DMS79 treated with DMSO at 0.1 percent for 48 hours (cell line): ENCODE results near the gene ATF7IP.

Source experiments
- DNase-seq: peaks from one replicate; lab custom pipeline; 2025; lab: John Stamatoyannopoulos, UW

ATF7IP gene

DNA sequence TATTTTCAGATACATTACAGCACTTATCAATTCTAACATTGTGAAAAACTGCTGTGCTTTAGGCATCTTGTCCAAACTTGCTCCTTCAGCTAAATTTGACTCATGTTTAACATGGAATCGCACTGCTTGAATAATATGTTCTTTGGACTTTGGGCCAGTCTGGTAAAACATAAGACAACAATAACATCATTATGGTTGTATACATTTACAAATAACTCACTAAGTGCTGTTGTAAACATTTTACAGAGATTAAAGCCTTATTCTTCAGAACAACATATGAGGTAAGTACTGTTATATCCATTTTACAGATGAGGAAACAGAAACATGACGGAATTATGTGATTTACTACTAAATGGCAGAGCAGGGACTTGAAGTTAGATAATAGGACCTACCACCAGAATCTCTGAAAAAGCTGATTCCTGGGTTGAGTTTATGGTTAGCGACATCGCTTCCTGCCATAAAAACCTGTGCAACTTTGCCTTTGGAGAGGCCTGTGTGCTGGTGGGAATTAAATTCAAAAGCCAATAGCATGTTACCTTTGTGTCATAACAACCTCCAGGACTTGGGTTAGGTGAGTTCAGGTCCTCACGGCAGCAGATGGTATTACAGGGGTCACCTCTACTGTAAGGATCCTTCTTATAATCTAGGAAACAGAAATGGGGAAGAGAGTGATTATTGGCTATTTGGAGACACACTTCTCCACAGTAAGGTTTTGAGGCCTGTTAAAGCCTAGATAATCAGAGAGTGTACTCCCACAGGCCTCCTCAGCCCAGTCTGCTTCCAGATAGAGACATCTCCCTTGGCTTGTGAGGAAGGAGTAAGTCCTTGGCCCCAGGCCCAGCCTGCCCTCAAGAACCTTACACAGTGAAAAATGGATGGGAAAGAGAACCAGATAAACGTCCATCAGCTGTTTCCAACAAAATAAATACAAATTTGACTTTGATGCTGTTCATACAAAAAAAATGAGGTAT is 140.4 kb downstream of the ATF7IP start:
- DNase-seq: no peak

DNA sequence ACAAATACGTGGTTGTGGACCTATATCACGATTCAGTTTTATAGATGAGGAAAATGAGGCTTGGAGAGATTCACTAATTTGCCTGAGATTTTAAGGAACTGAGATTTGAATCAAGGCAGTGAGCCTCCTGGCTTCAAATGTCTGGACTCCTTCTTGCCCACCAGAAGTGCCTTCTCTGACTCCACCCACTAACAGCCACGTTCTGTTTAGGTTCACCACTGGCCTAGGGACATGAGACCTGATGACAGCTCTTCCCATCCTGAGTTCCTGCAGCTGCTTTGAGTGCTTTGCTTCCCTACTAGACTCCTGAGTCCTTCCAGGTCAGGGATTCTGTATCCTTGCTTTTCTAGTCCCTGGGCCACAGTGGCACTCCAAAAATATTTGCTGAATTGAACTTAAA is 145.1 kb downstream of the ATF7IP start:
- no peak for DNase-seq

DNA sequence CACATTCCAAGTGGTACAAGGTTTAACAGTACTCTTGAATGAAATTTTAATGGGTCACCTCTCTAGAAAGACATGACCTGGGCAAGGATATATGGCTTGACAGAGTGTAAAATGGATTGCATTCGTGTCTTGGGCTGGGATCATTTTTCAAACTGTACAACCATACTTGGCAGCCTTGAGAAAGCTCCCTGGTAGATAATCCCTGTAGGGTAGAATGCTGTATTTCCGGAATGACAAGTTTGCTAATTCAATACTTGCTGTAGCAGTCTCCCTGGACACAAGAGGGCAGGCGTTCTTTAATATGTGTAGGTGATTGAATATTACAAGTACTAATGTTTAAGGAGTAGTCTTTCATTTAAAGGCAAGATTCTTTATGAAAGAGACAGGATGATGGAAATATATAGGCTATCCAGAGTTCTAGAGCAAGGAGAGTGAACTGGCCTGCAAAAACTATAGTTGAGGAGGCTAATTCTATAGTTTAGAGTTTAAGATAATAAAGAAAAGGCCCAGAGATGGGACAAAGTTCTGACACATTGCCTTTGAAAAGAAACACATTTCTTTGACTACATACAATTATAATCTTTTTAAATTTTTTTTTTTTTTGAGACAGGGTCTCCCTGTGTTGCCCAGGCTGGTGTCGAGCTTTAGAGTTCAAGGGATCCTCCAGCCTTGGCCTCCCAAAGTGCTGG is 148.8 kb downstream of the ATF7IP start:
- peak; percentile 53 for DNase-seq

DNA sequence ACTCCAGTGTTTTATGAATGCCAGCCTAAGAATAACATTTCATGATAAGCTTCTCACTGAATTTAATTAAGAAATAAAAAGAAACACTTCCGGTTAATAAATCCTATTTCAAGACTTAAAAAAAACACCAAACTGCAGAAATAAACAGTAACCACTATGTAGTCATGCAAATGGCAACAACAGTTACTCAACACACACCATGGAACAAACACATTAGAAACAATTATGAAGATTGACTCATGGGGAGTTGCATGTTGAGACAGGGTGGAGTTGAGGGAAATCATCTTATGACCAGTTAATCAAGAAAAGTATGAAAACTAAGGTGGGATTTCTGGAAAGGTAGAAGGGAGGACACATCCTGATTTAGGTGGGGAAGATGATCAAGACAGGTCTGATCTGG is 149.5 kb downstream of the ATF7IP start:
- DNase-seq: no peak

DNA sequence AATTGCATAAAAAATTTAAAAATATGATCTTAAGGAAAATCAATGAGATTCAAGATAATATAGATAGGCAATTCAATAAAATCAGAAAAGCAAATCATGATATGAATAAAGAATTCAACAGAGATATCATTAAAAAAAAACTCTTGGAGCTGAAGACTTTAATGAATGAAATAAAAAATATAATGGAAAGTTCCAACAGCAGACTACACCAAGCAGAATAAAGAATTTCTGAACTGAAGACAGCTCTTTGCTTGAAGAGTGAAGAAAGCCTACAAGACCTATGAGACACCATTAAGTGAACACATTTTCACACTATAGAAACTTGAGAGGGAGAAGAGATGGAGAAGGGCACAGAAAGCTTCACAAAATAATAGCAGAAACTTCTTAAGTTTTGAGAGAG is 156.3 kb downstream of the ATF7IP start:
- no peak for DNase-seq

DNA sequence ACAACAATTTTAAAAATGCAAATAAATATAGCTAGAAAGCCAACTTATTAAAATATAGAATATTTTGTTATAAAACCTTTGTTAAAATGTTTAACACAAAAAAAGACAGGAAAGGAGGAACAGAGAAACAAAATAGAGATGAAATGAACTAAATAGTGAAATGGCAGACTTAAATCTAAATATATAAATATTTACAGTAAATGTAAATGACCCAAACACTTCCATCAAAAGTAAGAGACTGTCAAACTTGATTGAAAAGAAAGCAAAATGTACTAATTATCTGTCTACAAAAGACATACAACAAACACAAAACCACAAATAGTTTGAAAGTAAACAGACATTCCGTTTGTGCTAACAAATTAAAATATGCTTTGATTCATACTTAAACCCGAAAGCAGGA is 160.5 kb downstream of the ATF7IP start:
- DNase-seq: no peak

DNA sequence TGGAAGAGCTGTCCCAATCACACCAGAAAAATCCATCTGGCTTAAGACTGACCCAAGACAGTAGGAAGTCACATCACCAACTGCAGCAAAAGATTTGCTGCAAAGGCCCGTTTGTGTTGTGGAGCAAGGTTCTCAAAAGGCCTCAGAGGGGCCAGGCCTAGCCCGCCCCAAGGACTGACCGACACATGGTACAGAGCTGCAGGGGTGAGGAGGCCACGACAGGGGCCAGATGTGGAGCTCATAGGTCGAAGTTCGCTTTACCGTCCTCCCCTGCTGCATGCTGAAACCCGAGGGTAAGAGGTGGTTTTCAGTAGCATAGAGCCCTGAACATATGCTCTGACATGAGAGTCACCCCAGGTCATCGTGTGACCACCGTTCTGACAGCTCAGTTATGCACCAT is 166.7 kb downstream of the ATF7IP start:
- DNase-seq: no peak

DNA sequence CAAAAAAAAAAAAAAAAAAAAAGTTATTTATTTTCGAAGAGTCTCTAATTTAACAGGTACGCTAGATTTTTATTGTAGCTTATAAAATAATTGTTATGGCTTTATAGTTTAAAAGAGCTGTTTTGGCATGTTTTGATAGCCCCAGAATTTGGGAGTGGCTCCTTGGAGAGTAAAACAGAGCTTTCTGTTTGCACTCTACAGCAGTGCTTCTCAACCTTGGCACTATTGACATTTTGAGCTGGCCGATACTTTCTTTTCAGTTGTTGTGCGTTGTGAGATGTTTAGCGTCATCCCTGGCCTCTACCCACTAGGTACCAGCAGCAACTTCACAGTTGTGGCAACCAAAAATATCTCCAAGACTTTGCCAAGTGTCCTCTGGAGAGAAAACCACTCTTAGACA is 171.6 kb downstream of the ATF7IP start:
- no peak for DNase-seq

DNA sequence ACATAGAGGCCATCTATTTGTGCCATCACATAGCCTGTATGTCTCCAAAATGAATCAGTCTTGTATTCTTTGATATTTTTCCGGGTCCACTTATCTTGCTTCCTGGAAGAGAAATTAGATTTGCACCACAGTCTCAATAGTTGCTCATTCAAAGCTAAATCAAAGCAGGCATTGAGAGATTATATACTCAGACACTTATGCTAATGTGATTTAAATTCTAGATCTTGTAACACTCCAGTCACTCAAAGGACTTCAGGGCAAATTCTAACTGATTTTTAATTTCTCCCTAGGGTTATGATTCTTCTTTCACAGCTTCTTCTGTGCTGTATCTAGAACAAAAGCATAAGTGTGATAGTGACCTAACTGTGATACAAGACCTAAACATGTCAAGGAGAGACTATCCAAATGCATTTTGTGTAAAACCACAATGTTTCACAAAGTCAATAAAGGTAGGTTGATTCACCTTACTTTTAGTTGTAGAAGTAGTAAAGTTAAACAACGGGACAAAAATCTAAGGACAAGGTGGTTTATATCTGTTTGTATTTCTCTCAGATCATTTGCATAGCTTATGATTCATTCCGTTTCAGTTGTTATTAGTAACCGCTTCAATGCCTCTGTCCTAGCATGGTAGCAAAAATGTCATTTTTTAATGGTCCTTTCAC is 175.4 kb downstream of the ATF7IP start:
- no peak for DNase-seq

DNA sequence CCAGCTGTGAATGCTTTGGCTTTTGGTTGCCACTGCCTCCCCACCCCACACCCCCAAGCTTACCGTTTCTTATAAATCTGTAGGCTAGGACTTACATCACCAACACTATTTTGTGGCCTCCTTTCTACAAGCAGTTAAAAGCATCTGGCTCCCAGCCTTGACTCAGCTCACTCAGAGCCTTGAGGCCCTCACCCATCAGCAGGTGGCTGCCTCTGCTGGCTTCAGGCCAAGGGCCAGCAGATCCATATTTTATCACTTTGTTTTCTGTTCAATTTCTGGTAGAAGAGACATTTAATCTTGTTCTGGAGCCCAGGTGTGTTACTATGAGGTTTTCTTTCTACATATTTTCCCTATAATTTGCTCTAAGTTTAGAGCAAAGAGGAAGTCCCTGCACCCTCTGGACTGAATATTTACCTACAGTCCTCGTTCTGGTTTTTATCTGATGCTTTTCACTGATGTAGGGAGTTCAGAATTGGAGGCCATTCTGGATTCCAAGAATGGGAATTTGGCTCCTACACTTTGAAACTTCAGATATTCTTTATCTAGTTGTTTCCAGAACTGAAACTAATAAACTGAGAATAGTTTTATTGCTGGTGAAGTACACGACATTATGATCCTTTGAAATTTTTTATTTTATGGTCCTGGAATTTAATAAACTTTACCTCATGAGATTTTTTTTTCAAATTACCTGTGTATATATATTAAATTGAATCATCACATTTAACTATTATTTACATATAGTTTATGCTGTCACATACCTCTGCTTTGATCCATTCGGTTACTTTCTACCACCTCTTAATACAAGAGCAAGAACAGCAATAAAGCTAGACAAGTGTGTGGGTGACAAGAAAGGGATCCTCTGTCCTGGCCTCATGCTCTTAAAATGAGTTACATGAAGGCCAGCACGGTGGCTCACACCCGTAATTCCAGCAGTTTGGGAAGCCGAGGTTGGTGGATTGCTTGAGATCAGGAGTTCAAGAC is 180.0 kb downstream of the ATF7IP start:
- DNase-seq: no peak

DNA sequence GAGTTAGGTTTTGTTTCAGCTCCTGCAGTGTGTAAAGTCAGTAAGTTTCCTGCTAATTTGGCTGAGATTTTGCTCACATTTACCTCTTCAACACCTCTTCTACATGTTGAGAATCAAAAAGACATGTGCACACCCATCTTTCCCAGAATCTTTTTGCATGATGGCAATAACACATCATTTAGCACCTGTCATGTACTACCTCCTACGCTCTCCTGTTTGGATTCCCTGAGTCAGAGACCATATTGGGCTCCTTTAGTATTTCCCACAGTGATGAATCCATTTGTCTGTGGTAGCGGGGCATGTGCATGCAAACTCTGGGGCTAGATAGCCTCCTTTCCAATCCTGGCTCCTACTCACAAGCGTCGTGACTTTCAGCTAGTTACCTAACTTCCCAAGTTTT is 182.1 kb downstream of the ATF7IP start:
- no peak for DNase-seq

DNA sequence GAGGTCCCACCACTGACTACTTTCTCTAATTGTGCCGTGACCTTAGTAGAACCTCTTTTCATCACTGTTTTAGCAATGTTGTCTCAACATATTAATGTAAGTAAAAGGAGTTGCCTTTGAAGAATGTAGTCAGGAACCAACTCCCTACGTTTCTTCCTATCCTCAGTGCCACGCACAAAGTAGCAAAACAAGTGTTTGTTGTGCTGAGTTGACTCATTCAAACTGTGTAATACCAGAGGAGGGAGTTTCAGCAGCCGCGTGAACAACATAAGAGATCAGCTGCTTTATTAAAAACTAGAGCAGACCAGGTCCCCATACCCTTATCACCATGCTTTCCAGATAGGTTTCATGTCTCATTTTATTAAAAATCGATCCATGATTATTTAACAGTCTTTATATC is 183.1 kb downstream of the ATF7IP start:
- DNase-seq: no peak
